Measurements from ENCODE around the gene CYP26A1. TPM values are rescaled to one million over a fixed set of nuclear protein-coding genes. Genes with fewer than 3 reads are reported as not detected.

CYP26A1 gene
- total RNA-seq, 1 donor from 2014 or later, result 0.64 TPM

DNA sequence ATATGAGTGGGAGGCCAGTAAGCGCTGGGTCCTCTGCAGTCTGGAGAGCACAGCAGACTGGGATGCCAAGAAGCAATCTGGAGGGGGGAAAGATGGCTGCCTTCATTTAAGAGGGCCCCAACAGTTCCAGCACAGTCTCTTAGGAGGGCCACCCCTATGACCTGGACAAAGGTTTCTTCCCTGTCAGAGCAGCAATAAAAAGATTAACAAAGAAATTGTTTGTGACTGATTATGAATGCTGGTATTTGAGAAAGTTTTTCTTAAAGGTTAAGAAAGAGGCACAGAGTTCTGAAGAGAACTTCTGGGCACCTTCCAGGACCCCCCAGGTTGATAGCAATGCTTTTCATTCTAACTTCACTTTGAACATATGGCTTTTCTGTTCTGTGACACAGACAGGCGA is 52.3 kb downstream of the CYP26A1 start:
- H3K27ac Mint-ChIP-seq (ENCODE audit: unreplicated experiment), result no peak overlapping the region
- H3K9me3 Mint-ChIP-seq (ENCODE audit: unreplicated experiment), result peaks cover 4% of the 10 kb centered on the region
- no peak overlapping the region for H3K4me3 Mint-ChIP-seq (ENCODE audit: unreplicated experiment)
- H3K4me1 Mint-ChIP-seq (ENCODE audit: unreplicated experiment), result peaks cover under 1% of the 10 kb centered on the region
- H3K36me3 Mint-ChIP-seq (ENCODE audit: low read depth, unreplicated experiment), result peaks cover 10% of the 10 kb centered on the region
- H3K27me3 Mint-ChIP-seq (ENCODE audit: unreplicated experiment), result peaks cover 2% of the 10 kb centered on the region
- no peak for DNase-seq (ENCODE audit: low spot score)
- TF ChIP-seq, protein P1, sequence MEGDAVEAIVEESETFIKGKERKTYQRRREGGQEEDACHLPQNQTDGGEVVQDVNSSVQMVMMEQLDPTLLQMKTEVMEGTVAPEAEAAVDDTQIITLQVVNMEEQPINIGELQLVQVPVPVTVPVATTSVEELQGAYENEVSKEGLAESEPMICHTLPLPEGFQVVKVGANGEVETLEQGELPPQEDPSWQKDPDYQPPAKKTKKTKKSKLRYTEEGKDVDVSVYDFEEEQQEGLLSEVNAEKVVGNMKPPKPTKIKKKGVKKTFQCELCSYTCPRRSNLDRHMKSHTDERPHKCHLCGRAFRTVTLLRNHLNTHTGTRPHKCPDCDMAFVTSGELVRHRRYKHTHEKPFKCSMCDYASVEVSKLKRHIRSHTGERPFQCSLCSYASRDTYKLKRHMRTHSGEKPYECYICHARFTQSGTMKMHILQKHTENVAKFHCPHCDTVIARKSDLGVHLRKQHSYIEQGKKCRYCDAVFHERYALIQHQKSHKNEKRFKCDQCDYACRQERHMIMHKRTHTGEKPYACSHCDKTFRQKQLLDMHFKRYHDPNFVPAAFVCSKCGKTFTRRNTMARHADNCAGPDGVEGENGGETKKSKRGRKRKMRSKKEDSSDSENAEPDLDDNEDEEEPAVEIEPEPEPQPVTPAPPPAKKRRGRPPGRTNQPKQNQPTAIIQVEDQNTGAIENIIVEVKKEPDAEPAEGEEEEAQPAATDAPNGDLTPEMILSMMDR (IDR thresholded peaks at IDR 0.05; ENCODE audit: unreplicated experiment), result no peak

DNA sequence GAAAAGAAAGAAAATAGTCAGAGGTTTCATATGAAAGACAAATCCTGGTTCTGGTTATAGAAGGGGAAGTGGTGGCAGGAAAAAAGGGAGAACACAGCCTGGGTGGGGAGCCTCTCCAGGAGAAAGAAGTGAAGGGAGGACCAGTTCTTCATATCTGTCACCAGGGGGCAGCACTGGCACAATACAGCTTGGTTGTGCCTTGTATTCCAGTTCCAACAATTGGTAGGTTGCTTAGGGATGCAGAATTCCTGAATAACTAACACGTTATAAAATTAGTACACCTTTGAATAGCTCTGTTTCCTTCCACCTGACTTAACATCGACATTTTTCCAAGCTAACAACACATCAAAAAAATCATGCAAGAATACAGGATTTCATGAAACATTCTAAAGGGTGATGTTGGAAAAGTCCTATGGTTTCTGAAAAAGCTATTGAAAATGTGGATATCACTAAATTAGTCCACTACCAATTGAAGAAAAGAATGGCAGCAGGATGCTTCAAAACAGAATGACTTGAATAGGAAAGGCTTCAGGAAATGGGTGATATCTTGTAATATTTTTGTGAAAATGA is 52.9 kb downstream of the CYP26A1 start:
- Mint-ChIP-seq H3K4me1 (ENCODE audit: unreplicated experiment) (peaks cover 4% of the 10 kb centered on the region), H3K27ac (ENCODE audit: unreplicated experiment) (no peak overlapping the region), H3K36me3 (ENCODE audit: low read depth, unreplicated experiment) (peaks cover 10% of the 10 kb centered on the region), H3K4me3 (ENCODE audit: unreplicated experiment) (no peak overlapping the region), H3K27me3 (ENCODE audit: unreplicated experiment) (peaks cover 2% of the 10 kb centered on the region), H3K9me3 (ENCODE audit: unreplicated experiment) (peaks cover 4% of the 10 kb centered on the region)
- DNase-seq (ENCODE audit: low spot score), result no peak
- TF ChIP-seq, protein P1 (IDR thresholded peaks at IDR 0.05; ENCODE audit: unreplicated experiment), result peak; percentile 78

Other genes starting within 250 kb of the CYP26A1 start
- 28.5 TPM for gene EXOC6, start 225.4 kb upstream of the CYP26A1 start, total RNA-seq (ENCODE audit: unreplicated experiment)
- gene CYP26C1, start 13.1 kb upstream of the CYP26A1 start, total RNA-seq (ENCODE audit: unreplicated experiment), result 0.31 TPM